HCT116 (cell line): ENCODE measurements around the gene NCKAP5. TPM values are rescaled to one million over a fixed set of nuclear protein-coding genes. Genes with fewer than 3 reads are reported as not detected.

Experiments used
- ATAC-seq: fragments of 200-7000 bp; cut with Tn5 transposase; 2 replicates; pipeline ENCODE4 v1.9.1; 2020; ENCODE audit warnings: mild to moderate bottlenecking, moderate library complexity
- BruUV-seq: library from RNA; stranded (reverse); fragments of 400-500 nt; replicated peaks from 2 replicates; lab custom pipeline; 2021; lab: Mats Ljungman, UMichigan
- CTCF ChIA-PET: fragments of 300-600 bp; sonication (Branson Sonifier 250); formaldehyde crosslinking; loops from one replicate; lab custom pipeline; 2021; ENCODE audit warnings: antibody characterized with exemption; lab: Charles Lee
- POLR2A ChIA-PET: fragments of 300-600, 350-600 bp; sonication (Branson Sonifier 250); formaldehyde crosslinking; loops from one replicate; lab custom pipeline; 2021; ENCODE audit warnings: antibody characterized with exemption; lab: Charles Lee
- RAD21 ChIA-PET, 2 experiments: fragments of 300-600 bp; sonication (Branson Sonifier 250); formaldehyde crosslinking; loops; one replicate each; lab custom pipeline; 2023; ENCODE audit warnings: low total read pairs in 2 of 2; ENCODE audit not compliant: uncharacterized antibody in 2 of 2, unreplicated experiment in 2 of 2, low non-redundant PET in 1 of 2; lab: Charles Lee
- DNase-seq: peaks from one replicate; pipeline ENCODE4 v3.0.0-alpha.2; 2010; ENCODE audit warnings: low read depth, low spot score
- H2AFZ ChIP-seq: fragments of 200-600 bp; shearing (Covaris generic), sonication (generic); 2 replicates; pipeline ENCODE4 v1.6.1; 2017; ENCODE audit warnings: low read depth, mixed run types, mixed read lengths, antibody characterized with exemption, low read length; ENCODE audit not compliant: poor library complexity, severe bottlenecking
- H3K27ac ChIP-seq: 2 replicates; pipeline ENCODE4 v1.5.1; 2012; ENCODE audit warnings: low read depth, low read length
- H3K27me3 ChIP-seq: fragments of 200-600 bp; sonication (generic); 2 replicates; pipeline ENCODE4 v1.6.1; 2016; ENCODE audit warnings: mixed run types, low read length, mixed read lengths; ENCODE audit not compliant: insufficient read depth
- H3K36me3 ChIP-seq, 2 experiments: fragments of 200-500 bp in 1 of 2; fragments of 200-600 bp in 1 of 2; sonication (Bioruptor generic) in 1 of 2; sonication (generic) in 1 of 2; 2 replicates each; pipeline versions ENCODE4 v1.5.1 to v1.6.1; 2014 to 2016; ENCODE audit warnings: low read length in 2 of 2, inconsistent platforms in 1 of 2, mixed read lengths in 1 of 2, mixed run types in 1 of 2; ENCODE audit not compliant: insufficient read depth in 2 of 2, control insufficient read depth in 1 of 2
- H3K4me1 ChIP-seq, 2 experiments: fragments of 200-600 bp in 1 of 2; sonication (generic) in 1 of 2; 2 replicates each; pipeline versions ENCODE4 v1.5.1 to v1.6.1; 2012 to 2017; ENCODE audit warnings: low read length in 2 of 2, inconsistent platforms in 1 of 2, mild to moderate bottlenecking in 1 of 2, mixed read lengths in 1 of 2, mixed run types in 1 of 2, moderate library complexity in 1 of 2; ENCODE audit not compliant: insufficient read depth in 2 of 2, control insufficient read depth in 1 of 2
- H3K4me2 ChIP-seq: fragments of 200-600 bp; sonication (generic); 2 replicates; pipeline ENCODE4 v1.6.1; 2017; ENCODE audit warnings: mixed run types, low read length, mixed read lengths
- H3K4me3 ChIP-seq, 2 experiments: fragments of 200-600 bp in 1 of 2; sonication (generic) in 1 of 2; replicated peaks in 1 of 2; 2 replicates each; pipeline ENCODE4 v1.5.1; 2011 to 2016; ENCODE audit warnings: low read length in 2 of 2, control low read depth in 1 of 2, low read depth in 1 of 2, mild to moderate bottlenecking in 1 of 2, mixed read lengths in 1 of 2, mixed run types in 1 of 2
- H3K79me2 ChIP-seq: fragments of 200-600 bp; sonication (generic); 2 replicates; pipeline ENCODE4 v1.6.1; 2017; ENCODE audit warnings: mild to moderate bottlenecking, mixed run types, low read length, moderate library complexity, mixed read lengths; ENCODE audit not compliant: insufficient read depth
- H3K9ac ChIP-seq: fragments of 200-600 bp; sonication (generic); 2 replicates; pipeline ENCODE4 v1.6.1; 2016; ENCODE audit warnings: low read length, mixed read lengths
- H3K9me2 ChIP-seq: fragments of 200-600 bp; sonication (generic), shearing (Covaris generic); 2 replicates; pipeline ENCODE4 v1.6.1; 2017; ENCODE audit warnings: mixed run types, mild to moderate bottlenecking, moderate library complexity; ENCODE audit not compliant: insufficient read depth
- H3K9me3 ChIP-seq, 2 experiments: fragments of 200-500 bp in 1 of 2; fragments of 200-600 bp in 1 of 2; sonication (Bioruptor generic) in 1 of 2; sonication (generic) in 1 of 2; 2 replicates each; pipeline ENCODE4 v1.6.1; 2014 to 2017; ENCODE audit warnings: low read length in 2 of 2, mixed read lengths in 2 of 2, inconsistent platforms in 1 of 2, low read depth in 1 of 2, mild to moderate bottlenecking in 1 of 2, mixed run types in 1 of 2, moderate library complexity in 1 of 2; ENCODE audit not compliant: control insufficient read depth in 1 of 2, insufficient read depth in 1 of 2
- H4K20me1 ChIP-seq: fragments of 200-600 bp; sonication (generic), shearing (Covaris generic); 2 replicates; pipeline ENCODE4 v1.6.1; 2017; ENCODE audit warnings: mixed run types, mild to moderate bottlenecking, moderate library complexity; ENCODE audit not compliant: insufficient read depth
- CBX3 ChIP-seq: IDR thresholded peaks from 2 replicates; pipeline ENCODE4 v1.6.1; 2012; ENCODE audit warnings: low read depth
- EGR1 ChIP-seq: IDR thresholded peaks from 2 replicates; pipeline ENCODE4 v1.6.1; 2012; ENCODE audit warnings: low read depth
- ELF1 ChIP-seq: IDR thresholded peaks from 2 replicates; pipeline ENCODE4 v1.6.1; 2012; ENCODE audit warnings: low read depth, borderline replicate concordance
- EZH2phosphoT487 ChIP-seq: fragments of 200-600 bp; IDR thresholded peaks from 2 replicates; pipeline ENCODE4 v1.6.1; 2018; ENCODE audit warnings: antibody characterized with exemption, borderline replicate concordance
- RAD21 ChIP-seq: IDR thresholded peaks from 2 replicates; pipeline ENCODE4 v1.6.1; 2012; ENCODE audit warnings: low read depth, mild to moderate bottlenecking
- ZNF274 ChIP-seq: fragments of 200-500 bp; sonication (Bioruptor generic); IDR thresholded peaks from 2 replicates; pipeline ENCODE4 v1.6.1; 2014; ENCODE audit warnings: mild to moderate bottlenecking, low read depth, low read length, inconsistent platforms
- intact Hi-C: fragments of 100-400 bp; cut with micrococcal nuclease; formaldehyde crosslinking; loops from 2 replicates; pipeline ENCODE4 v1.10.0; 2022
- total RNA-seq: library from RNA; stranded (reverse); gene quantifications from one replicate; pipeline ENCODE4 v1.2.1, GENCODE V29; 2021; ENCODE audit not compliant: unreplicated experiment
- TF ChIP-seq, protein P1 (sequence below): IDR thresholded peaks from 2 replicates; pipeline ENCODE4 v1.6.1; 2011; ENCODE audit warnings: mild to moderate bottlenecking, low read length, moderate library complexity; ENCODE audit not compliant: insufficient replicate concordance; ENCODE audit errors: extremely low read depth
- TF ChIP-seq, protein P2 (sequence below): IDR thresholded peaks from 2 replicates; pipeline ENCODE4 v1.6.1; 2012

NCKAP5 gene
- total RNA-seq, 1 experiment from 2014 or later = 0.30 TPM

GRCh38 chr2:133496501-133497269 lies 71.6 kb downstream of the NCKAP5 start:
- Histone ChIP-seq H3K4me2 (no peak overlapping the region), H3K4me1 (no peaks in the 10 kb centered on the region), H3K27ac (no peak overlapping the region), H4K20me1 (no peaks in the 10 kb centered on the region), H3K79me2 (no peaks in the 10 kb centered on the region), H3K36me3 (no peaks in the 10 kb centered on the region), H3K4me3 (no peak overlapping the region), H2AFZ (no peak overlapping the region), H3K9me3 (no peaks in the 10 kb centered on the region), H3K9me2 (no peaks in the 10 kb centered on the region), H3K9ac (no peak overlapping the region), H3K27me3 (peaks cover 10% of the 10 kb centered on the region; the same call in 1 of the 2 replicates)
- TF ChIP-seq ELF1 = no peak
- TF ChIP-seq EGR1 = no peak
- TF ChIP-seq CBX3 = no peak
- TF ChIP-seq EZH2phosphoT487 = no peak
- TF ChIP-seq, protein P1, sequence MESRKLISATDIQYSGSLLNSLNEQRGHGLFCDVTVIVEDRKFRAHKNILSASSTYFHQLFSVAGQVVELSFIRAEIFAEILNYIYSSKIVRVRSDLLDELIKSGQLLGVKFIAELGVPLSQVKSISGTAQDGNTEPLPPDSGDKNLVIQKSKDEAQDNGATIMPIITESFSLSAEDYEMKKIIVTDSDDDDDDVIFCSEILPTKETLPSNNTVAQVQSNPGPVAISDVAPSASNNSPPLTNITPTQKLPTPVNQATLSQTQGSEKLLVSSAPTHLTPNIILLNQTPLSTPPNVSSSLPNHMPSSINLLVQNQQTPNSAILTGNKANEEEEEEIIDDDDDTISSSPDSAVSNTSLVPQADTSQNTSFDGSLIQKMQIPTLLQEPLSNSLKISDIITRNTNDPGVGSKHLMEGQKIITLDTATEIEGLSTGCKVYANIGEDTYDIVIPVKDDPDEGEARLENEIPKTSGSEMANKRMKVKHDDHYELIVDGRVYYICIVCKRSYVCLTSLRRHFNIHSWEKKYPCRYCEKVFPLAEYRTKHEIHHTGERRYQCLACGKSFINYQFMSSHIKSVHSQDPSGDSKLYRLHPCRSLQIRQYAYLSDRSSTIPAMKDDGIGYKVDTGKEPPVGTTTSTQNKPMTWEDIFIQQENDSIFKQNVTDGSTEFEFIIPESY = no peak
- TF ChIP-seq, protein P2, sequence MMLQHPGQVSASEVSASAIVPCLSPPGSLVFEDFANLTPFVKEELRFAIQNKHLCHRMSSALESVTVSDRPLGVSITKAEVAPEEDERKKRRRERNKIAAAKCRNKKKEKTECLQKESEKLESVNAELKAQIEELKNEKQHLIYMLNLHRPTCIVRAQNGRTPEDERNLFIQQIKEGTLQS = no peak
- TF ChIP-seq RAD21 = no peak
- TF ChIP-seq ZNF274 = no peak
- RAD21 ChIA-PET = no interaction called here
- intact Hi-C loops = no loop called here
- CTCF ChIA-PET = no interaction called here
- DNase-seq (no peak), ATAC-seq (no peak)
- POLR2A ChIA-PET = no interaction called here
- no TSS peak for BruUV-seq
